ENCODE measurements around the gene PLP2. TPM values are rescaled to one million over a fixed set of nuclear protein-coding genes. Genes with fewer than 3 reads are reported as not detected.

PLP2 gene
- total and polyA plus RNA-seq, 2 of the 13 experiments (the other 11 are each of a cell fraction or from before 2014, with no cell fraction given): 0.40 to 3.6 TPM

DNA sequence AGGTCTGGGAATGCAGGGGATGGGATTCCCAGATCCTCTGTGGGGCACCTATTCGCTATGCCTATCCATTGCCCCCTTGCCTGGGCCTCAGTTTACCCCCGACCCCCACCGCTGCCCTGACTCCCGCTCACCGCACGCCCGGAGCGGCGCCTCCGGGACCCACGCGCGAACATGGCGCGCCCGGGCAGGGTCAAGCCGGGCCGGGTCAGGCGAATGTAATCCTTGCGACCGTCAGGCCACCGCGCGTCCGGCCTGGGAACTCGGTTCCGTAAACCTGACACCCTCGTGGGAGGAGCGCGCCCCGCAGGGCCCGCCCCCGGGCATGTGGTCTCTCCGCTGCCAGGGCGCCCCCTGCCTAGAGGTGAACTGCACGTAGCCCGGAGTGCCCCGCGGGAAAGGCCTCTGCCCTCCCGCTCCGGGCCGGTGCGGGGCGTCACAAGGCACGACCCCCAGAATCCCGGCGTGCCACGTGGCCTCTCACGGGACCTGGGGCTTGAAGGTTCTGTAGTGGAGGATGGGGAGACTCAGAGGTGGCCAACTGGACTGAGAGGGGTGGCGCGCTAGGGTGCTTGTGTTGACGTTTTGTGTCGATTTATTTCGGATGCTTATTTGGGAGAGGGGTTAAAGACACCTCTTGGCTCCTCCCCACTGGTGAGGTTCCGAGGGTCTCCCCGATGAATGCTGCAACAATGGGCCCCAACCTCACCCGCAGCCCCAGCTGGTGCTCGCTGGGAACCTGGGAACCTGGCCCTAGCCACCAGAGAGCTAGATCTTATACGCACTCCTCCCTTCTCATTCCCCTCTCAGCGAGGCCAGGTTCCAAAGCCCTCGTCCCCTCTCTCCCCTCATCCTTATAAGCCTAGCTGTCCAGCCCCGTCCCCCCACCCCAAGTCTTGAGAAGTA lies 14.7 kb downstream of the PLP2 start, which contains the start of gene PRICKLE3 (continued):
- TF ChIP-seq ZNF282 (IDR thresholded peaks at IDR 0.05; ENCODE audit: partially characterized antibody) (no peak), REPIN1 (CRISPR knock-in tag; IDR thresholded peaks at IDR 0.05; ENCODE audit: borderline replicate concordance, low read depth) (peak; percentile 36; the same call in 1 of the 2 replicates), MED13 (CRISPR knock-in tag; IDR thresholded peaks at IDR 0.05) (no peak), SIX4 (CRISPR knock-in tag; IDR thresholded peaks at IDR 0.05) (peak; percentile 98), ZNF703 (CRISPR knock-in tag; IDR thresholded peaks at IDR 0.05; ENCODE audit: borderline replicate concordance) (no peak), ZNF136 (CRISPR knock-in tag; IDR thresholded peaks at IDR 0.05; ENCODE audit: low read depth) (no peak)
- TF ChIP-seq, protein P1, sequence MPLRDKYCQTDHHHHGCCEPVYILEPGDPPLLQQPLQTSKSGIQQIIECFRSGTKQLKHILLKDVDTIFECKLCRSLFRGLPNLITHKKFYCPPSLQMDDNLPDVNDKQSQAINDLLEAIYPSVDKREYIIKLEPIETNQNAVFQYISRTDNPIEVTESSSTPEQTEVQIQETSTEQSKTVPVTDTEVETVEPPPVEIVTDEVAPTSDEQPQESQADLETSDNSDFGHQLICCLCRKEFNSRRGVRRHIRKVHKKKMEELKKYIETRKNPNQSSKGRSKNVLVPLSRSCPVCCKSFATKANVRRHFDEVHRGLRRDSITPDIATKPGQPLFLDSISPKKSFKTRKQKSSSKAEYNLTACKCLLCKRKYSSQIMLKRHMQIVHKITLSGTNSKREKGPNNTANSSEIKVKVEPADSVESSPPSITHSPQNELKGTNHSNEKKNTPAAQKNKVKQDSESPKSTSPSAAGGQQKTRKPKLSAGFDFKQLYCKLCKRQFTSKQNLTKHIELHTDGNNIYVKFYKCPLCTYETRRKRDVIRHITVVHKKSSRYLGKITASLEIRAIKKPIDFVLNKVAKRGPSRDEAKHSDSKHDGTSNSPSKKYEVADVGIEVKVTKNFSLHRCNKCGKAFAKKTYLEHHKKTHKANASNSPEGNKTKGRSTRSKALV (CRISPR knock-in tag; IDR thresholded peaks at IDR 0.05): 0 out of 2 replicates have a peak, but pooled peaks have one; percentile 17
- TF ChIP-seq, protein P2, sequence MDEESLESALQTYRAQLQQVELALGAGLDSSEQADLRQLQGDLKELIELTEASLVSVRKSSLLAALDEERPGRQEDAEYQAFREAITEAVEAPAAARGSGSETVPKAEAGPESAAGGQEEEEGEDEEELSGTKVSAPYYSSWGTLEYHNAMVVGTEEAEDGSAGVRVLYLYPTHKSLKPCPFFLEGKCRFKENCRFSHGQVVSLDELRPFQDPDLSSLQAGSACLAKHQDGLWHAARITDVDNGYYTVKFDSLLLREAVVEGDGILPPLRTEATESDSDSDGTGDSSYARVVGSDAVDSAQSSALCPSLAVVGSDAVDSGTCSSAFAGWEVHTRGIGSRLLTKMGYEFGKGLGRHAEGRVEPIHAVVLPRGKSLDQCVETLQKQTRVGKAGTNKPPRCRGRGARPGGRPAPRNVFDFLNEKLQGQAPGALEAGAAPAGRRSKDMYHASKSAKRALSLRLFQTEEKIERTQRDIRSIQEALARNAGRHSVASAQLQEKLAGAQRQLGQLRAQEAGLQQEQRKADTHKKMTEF (CRISPR knock-in tag; IDR thresholded peaks at IDR 0.05): no peak; the same call in 1 of the 2 replicates
- TF ChIP-seq, protein P3, sequence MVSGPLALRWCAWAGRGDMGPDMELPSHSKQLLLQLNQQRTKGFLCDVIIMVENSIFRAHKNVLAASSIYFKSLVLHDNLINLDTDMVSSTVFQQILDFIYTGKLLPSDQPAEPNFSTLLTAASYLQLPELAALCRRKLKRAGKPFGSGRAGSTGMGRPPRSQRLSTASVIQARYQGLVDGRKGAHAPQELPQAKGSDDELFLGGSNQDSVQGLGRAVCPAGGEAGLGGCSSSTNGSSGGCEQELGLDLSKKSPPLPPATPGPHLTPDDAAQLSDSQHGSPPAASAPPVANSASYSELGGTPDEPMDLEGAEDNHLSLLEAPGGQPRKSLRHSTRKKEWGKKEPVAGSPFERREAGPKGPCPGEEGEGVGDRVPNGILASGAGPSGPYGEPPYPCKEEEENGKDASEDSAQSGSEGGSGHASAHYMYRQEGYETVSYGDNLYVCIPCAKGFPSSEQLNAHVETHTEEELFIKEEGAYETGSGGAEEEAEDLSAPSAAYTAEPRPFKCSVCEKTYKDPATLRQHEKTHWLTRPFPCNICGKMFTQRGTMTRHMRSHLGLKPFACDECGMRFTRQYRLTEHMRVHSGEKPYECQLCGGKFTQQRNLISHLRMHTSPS (CRISPR knock-in tag; IDR thresholded peaks at IDR 0.05; ENCODE audit: low read depth): peak; percentile 90
- TF ChIP-seq, protein P4, sequence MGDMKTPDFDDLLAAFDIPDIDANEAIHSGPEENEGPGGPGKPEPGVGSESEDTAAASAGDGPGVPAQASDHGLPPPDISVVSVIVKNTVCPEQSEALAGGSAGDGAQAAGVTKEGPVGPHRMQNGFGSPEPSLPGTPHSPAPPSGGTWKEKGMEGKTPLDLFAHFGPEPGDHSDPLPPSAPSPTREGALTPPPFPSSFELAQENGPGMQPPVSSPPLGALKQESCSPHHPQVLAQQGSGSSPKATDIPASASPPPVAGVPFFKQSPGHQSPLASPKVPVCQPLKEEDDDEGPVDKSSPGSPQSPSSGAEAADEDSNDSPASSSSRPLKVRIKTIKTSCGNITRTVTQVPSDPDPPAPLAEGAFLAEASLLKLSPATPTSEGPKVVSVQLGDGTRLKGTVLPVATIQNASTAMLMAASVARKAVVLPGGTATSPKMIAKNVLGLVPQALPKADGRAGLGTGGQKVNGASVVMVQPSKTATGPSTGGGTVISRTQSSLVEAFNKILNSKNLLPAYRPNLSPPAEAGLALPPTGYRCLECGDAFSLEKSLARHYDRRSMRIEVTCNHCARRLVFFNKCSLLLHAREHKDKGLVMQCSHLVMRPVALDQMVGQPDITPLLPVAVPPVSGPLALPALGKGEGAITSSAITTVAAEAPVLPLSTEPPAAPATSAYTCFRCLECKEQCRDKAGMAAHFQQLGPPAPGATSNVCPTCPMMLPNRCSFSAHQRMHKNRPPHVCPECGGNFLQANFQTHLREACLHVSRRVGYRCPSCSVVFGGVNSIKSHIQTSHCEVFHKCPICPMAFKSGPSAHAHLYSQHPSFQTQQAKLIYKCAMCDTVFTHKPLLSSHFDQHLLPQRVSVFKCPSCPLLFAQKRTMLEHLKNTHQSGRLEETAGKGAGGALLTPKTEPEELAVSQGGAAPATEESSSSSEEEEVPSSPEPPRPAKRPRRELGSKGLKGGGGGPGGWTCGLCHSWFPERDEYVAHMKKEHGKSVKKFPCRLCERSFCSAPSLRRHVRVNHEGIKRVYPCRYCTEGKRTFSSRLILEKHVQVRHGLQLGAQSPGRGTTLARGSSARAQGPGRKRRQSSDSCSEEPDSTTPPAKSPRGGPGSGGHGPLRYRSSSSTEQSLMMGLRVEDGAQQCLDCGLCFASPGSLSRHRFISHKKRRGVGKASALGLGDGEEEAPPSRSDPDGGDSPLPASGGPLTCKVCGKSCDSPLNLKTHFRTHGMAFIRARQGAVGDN (CRISPR knock-in tag; IDR thresholded peaks at IDR 0.05): peak; percentile 90
- TF ChIP-seq, protein P5, sequence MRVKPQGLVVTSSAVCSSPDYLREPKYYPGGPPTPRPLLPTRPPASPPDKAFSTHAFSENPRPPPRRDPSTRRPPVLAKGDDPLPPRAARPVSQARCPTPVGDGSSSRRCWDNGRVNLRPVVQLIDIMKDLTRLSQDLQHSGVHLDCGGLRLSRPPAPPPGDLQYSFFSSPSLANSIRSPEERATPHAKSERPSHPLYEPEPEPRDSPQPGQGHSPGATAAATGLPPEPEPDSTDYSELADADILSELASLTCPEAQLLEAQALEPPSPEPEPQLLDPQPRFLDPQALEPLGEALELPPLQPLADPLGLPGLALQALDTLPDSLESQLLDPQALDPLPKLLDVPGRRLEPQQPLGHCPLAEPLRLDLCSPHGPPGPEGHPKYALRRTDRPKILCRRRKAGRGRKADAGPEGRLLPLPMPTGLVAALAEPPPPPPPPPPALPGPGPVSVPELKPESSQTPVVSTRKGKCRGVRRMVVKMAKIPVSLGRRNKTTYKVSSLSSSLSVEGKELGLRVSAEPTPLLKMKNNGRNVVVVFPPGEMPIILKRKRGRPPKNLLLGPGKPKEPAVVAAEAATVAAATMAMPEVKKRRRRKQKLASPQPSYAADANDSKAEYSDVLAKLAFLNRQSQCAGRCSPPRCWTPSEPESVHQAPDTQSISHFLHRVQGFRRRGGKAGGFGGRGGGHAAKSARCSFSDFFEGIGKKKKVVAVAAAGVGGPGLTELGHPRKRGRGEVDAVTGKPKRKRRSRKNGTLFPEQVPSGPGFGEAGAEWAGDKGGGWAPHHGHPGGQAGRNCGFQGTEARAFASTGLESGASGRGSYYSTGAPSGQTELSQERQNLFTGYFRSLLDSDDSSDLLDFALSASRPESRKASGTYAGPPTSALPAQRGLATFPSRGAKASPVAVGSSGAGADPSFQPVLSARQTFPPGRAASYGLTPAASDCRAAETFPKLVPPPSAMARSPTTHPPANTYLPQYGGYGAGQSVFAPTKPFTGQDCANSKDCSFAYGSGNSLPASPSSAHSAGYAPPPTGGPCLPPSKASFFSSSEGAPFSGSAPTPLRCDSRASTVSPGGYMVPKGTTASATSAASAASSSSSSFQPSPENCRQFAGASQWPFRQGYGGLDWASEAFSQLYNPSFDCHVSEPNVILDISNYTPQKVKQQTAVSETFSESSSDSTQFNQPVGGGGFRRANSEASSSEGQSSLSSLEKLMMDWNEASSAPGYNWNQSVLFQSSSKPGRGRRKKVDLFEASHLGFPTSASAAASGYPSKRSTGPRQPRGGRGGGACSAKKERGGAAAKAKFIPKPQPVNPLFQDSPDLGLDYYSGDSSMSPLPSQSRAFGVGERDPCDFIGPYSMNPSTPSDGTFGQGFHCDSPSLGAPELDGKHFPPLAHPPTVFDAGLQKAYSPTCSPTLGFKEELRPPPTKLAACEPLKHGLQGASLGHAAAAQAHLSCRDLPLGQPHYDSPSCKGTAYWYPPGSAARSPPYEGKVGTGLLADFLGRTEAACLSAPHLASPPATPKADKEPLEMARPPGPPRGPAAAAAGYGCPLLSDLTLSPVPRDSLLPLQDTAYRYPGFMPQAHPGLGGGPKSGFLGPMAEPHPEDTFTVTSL (CRISPR knock-in tag; IDR thresholded peaks at IDR 0.05; ENCODE audit: borderline replicate concordance): no peak
